NK-92 treated with Interleukin-12 subunit alpha and Interleukin-12 subunit beta, amount 100 ng/mL, for 24 hours (cell line): ENCODE measurements around the gene MAP4.
"Not testable (repeated sequence)": the region's sequence is repeated elsewhere in the genome, so short reads cannot be mapped to it uniquely, and the experiment has no call there.

ENCODE experiments used
- DNase-seq: peaks from one replicate; lab custom pipeline; 2025; lab: John Stamatoyannopoulos, UW

Gene MAP4

GRCh38 chr3:47897954-47898353 lies 118.3 kb downstream of the MAP4 start:
- DNase-seq: no peak

GRCh38 chr3:47896736-47897135 lies 119.5 kb downstream of the MAP4 start:
- no peak for DNase-seq

GRCh38 chr3:47895241-47895640 lies 121.0 kb downstream of the MAP4 start:
- no peak for DNase-seq

DNA sequence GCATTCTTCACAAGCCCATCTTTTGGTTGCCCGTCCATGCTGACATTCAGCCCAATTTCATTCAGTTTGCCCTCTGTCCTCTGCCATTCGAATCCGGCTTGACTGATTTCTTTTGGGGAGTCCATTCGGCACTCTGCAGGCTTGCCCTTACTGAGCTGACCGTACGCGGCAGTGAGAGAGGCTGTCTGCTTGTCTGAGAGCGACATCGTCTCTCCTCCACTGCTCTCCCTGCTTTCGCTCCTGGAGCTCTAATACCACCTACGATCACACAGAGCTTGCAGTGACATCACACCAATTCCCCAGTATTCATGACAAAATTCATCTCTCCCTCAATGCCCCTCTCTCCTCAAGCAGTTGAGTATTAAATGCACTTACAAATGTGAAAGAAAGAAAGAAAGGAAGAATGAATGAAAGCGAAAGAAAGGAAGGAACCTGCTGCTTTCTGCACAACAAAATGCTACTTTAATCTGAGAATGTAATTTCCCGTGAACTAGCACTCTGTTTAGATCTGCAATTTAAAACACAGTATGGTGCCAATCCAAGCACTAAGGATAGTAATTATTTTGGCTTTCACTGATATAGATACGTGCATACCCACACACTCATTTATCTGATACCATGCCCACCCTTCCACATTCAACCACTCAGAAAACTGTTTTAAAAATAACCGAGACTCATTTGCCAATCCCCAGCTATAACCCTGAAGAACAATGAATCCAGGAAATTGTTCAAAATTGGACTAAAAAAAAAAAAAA lies 123.8 kb downstream of the MAP4 start:
- no peak for DNase-seq

- no peak for DNase-seq
Observed at GRCh38 chr3:47891613-47892005, 124.6 kb downstream of the MAP4 start.

- DNase-seq: no peak
Observed at GRCh38 chr3:47890828-47891612, 125.2 kb downstream of the MAP4 start.

- DNase-seq: no peak
Observed at GRCh38 chr3:47890126-47890827, 125.9 kb downstream of the MAP4 start.

DNA sequence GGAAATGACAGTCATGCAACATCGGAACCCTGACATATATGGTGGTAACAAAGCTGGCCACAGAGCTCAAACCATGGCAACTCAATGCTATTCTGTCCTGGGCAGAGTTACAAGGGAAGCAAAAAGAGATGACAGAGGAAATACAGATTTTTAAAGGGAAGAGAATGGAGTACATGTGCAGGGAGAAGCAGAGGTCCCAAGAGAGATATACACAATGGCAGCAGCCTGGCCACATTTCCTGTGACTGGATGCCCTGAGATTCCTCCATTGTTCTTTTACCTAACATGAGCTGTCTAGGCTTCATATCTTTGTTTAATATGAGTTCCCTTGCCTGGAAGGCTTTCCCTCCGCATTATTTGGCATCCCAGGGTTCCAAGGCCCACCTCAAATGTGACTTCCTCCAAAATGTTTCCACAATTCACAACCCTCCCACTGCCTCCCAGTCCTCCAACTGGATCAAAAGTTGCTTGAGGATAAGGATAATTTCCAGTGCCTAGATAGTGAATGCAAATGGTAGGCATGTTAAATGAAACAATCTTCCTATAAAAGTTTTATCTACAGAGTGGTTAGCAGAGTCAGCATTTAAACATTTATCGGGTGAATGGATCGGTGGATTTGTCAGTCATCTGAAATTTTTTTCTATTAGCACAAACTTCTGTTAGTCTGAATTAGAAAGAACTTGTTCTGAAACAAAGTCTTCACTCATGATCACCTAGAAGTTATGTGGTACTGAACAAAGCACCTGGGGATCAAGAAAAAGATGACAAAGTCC lies 127.0 kb downstream of the MAP4 start:
- no peak for DNase-seq

DNA sequence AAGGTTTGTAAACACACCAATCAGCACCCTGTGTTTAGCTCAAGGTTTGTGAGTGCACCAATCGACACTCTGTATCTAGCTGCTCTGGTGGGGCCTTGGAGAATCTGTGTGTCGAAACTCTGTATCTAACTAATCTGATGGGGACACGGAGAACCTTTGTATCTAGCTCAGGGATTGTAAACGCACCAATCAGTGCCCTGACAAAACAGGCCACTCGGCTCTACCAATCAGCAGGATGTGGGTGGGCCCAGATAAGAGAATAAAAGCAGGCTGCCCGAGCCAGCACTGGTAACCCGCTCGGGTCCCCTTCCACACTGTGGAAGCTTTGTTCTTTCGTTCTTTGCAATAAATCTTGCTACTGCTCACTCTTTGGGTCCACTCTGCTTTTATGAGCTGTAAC lies 128.2 kb downstream of the MAP4 start:
- DNase-seq: not testable (repeated sequence)

DNA sequence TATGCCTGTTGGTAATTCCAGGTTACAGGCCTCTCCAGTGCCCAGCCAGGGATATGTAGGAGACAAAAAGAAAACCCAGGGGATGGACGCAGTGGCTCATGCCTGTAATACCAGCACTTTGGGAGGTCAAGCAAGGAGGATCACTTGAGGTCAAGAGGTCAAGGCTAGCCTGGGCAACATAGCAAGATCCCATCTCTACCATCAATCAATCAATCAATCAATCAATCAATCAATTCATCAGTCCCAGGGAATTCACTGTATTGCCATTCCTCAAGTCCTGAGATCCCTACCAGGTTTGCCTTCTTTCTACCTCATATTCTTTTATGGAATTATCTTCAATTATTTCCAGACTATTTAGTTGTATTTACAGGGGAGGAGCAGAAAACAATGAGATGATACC lies 131.0 kb downstream of the MAP4 start:
- DNase-seq: no peak

DNA sequence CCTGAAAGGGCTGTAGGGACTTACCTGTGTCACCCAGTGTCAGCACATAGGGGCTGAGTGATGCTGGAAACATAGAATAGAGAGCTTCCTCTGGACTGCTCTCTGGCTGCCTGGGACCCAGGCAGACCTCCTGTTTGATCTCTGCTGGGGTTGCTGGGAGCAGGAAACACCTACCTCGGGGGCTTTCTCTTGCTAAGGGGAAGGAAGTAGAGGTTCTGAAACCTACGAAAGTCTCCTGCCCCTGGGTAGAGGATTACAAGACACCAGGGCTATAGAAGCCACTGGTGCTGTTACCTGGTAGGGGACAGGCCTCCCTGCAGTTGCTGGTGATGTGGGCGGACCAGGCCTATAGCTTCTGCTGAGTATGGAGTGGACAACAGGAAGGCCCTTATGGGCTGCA lies 131.6 kb downstream of the MAP4 start:
- DNase-seq: no peak

GRCh38 chr3:47882338-47882737 lies 133.9 kb downstream of the MAP4 start:
- no peak for DNase-seq

- no peak for DNase-seq
Observed at GRCh38 chr3:47877719-47878118, 138.5 kb downstream of the MAP4 start.

DNA sequence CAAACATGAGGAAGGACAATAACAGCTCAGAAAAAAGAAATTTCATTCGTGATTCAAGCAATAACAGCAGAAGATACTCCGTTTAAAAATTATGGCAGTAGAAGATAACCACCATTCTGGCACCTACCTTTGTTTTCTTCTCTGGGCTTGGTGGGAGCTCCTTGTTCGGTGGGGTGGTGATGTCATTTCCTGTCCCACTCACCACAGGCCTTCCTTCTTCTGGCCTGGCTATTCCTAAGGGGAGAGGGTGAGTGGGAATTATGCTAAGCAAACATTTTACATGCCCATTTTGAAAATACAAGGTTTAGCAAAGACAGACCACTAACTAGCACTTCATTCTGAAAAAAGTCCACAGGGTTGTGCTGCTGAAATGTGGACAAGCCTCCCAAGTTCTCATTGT lies 138.9 kb downstream of the MAP4 start:
- no peak for DNase-seq

- no peak for DNase-seq
Observed at GRCh38 chr3:47874913-47875312, 141.3 kb downstream of the MAP4 start.

- no peak for DNase-seq
Observed at GRCh38 chr3:47874438-47874837, 141.8 kb downstream of the MAP4 start.

DNA sequence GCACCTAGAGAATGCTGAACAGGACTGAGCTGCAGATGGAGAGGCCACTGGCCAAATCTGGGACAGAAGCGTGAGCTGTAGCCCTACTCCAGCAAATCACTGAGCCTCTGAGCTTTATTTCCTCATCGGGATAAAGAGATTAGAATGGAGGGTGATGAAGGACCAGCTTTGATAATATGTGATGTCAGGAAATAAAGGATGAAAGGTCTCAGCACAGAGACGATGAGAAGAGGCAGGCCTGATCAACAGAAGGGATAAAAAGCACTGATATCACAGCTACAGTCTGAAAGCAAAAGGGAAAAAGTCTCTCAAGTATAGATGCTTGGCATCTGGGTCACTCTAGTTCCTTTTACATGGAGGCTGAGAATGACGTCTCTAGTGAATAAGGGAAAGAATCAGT lies 143.3 kb downstream of the MAP4 start:
- no peak for DNase-seq

GRCh38 chr3:47871389-47871788 lies 144.8 kb downstream of the MAP4 start:
- no peak for DNase-seq

DNA sequence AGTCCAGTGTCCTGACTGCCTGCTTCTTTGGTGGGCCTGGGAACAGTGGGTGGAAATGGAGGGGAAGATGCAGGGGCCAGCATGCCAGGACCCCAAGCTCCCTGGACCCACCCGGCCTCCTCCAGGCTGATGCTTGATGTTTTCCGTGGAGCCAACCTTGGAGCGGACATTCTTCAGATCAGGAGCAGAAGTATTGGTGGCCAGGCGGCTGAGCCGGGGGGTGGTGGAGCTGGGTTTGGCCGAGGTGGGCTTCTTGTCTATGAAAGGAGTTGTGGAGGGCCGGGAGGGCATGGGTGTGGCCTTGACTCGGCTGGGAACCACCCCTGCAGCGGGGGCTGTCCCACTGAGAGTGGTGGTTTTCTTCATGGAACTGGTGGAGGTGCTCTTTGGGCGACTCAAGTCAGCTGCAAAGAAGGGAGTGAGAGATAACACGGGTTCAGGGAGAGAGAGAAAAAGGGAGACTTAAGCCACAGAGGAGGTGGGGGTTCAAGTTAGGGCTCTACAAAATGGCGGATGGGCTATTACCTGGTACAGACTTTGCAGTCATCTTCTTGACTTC lies 145.4 kb downstream of the MAP4 start:
- DNase-seq: no peak

DNA sequence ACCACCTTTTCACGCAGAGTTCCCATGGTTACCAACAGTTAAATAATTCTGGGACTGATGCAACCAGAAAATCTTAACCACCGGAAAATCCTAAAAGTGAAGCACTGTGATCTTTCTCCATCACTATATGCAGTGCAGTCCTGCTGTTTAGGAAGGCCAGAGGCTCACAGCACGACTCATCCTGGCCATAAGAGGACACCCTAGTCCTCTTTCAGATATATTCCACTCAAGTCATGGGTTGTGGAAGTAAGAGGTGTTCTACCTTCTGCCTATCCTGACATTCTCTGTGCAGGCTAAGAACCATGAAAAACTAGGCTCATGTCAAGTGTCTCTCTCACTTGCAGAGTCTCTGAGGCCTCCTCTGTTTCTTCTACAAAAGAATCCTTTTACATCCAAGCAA lies 146.1 kb downstream of the MAP4 start:
- no peak for DNase-seq

- DNase-seq: no peak
Observed at GRCh38 chr3:47868306-47868705, 147.9 kb downstream of the MAP4 start.
